ENCODE results near the gene DNAJC11.
"Not testable (repeated sequence)": the region's sequence is repeated elsewhere in the genome, so short reads cannot be mapped to it uniquely, and the experiment has no call there.

DNAJC11 gene

DNA sequence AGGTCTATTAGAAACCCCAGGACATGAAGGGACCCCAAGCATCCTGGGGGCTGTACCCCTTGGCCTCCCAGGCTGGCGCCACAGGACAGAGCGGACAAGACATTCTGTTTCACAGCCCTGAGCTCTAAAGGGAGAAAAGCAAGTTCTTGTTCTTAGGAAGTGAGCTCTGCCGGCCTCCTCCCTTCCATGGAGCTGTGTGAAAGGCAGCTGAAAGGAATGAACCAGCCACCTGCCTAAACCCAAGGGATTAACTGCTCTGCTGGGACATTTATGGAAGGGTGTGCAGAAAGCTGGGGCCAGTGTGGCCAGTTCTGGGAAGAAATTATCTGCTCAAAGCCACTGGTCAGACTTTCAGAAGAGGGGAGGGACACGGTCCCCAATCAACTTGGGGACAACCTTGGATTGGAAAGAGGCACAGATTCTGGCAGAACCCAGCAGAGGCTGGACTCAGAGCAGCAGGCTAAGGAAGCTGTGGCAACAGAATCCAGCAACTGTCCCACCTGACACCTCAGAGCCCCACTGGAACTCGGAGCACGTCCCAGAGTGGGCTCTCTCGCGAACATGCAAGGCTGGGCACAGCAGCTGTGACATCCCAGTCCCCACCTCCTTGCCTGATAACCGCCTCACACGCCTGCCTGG, 101.1 kb downstream of the DNAJC11 start:
- no peak for DNase-seq (ENCODE audit: extremely low read depth, low read depth)
- H3K4me3 ChIP-seq (replicated peaks; ENCODE audit: low read depth, low read length) = peak overlapping the region; percentile 100
- TF ChIP-seq, protein P1, sequence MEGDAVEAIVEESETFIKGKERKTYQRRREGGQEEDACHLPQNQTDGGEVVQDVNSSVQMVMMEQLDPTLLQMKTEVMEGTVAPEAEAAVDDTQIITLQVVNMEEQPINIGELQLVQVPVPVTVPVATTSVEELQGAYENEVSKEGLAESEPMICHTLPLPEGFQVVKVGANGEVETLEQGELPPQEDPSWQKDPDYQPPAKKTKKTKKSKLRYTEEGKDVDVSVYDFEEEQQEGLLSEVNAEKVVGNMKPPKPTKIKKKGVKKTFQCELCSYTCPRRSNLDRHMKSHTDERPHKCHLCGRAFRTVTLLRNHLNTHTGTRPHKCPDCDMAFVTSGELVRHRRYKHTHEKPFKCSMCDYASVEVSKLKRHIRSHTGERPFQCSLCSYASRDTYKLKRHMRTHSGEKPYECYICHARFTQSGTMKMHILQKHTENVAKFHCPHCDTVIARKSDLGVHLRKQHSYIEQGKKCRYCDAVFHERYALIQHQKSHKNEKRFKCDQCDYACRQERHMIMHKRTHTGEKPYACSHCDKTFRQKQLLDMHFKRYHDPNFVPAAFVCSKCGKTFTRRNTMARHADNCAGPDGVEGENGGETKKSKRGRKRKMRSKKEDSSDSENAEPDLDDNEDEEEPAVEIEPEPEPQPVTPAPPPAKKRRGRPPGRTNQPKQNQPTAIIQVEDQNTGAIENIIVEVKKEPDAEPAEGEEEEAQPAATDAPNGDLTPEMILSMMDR (IDR thresholded peaks at IDR 0.05; ENCODE audit: low read depth, low read length, missing control alignments) = no peak

DNA sequence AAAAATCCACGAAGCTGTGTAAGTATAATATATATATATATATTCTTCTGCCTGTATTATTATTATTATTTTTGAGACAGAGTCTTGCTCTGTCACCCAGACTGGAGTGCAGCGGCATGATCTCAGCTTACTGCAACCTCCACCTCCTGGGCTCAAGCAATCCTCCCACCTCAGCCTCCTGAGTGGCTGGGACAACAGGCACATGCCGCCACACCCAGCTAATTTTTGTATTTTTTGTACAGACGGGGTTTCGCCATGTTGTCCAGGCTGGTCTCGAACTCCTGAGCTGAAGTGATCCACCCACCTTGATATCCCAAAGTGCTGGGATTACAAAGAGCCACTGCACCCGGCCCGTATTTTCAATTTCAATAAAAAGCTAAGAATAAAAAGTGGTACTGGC, 101.6 kb downstream of the DNAJC11 start:
- not testable (repeated sequence) for DNase-seq (ENCODE audit: extremely low read depth, low read depth)
- H3K4me3 ChIP-seq (replicated peaks; ENCODE audit: low read depth, low read length) = peak overlapping the region; percentile 100

DNA sequence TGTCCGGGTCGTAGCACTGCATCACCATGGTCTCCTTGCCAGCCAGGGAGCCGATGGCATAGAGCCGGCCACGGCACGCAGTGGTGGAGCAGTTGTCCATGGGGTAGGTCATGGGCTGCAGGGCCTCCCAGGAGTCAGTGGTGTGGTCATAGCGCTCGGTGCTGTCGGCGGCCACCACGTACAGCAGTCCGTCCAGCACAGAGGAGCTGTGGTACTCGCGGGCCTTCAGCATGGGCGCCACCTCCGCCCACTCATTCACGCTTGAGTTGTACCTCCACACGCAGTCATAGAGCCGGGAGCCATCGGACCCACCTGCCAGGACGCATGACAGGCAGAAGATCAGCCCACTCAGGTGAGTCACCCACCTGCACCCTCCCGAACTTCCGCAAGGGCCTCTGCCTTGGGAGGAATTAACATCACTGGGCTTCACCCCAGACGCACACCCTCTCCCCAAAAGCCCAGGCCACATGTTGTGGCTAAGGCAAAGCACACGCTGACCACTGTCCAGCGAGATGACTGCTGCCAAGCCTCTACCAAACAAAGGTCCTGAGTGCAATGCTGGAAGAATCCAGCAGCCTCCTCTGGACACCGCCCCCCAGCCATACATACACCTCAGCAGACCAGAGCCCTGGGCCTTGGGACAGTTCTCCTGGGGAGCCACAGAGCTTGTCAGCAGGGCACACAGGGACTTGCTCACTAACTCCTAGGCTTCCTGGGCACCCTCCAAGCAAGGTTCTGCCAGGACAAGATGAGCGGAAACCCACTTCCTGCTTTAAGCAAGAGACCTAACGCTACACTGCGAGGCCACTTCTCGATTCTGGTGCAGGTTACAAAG, 102.3 kb downstream of the DNAJC11 start:
- TF ChIP-seq, protein P1 (IDR thresholded peaks at IDR 0.05; ENCODE audit: low read depth, low read length, missing control alignments) = no peak
- H3K4me3 ChIP-seq (replicated peaks; ENCODE audit: low read depth, low read length) = peak overlapping the region; percentile 100
- no peak for DNase-seq (ENCODE audit: extremely low read depth, low read depth)

DNA sequence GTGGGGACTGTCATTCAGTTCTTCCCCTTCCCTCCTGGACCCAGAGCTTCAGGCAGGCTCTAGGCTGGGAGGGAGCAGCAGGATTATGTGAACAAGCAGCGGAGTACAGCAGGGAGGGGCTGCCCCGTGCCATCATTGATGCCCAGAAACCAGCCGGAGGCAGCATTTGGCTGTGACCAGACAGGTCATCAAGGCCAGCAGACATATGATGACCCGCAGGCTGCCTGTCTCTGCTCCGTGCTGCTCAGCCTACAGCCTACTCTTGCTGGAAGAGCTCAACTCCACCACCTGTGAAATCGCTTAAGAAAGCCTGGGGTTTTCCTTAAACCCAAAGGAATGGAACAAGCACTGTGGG, 103.9 kb downstream of the DNAJC11 start:
- DNase-seq (ENCODE audit: extremely low read depth, low read depth) = no peak
- TF ChIP-seq, protein P1 (IDR thresholded peaks at IDR 0.05; ENCODE audit: low read depth, low read length, missing control alignments) = no peak
- H3K4me3 ChIP-seq (replicated peaks; ENCODE audit: low read depth, low read length) = no peak overlapping the region

DNA sequence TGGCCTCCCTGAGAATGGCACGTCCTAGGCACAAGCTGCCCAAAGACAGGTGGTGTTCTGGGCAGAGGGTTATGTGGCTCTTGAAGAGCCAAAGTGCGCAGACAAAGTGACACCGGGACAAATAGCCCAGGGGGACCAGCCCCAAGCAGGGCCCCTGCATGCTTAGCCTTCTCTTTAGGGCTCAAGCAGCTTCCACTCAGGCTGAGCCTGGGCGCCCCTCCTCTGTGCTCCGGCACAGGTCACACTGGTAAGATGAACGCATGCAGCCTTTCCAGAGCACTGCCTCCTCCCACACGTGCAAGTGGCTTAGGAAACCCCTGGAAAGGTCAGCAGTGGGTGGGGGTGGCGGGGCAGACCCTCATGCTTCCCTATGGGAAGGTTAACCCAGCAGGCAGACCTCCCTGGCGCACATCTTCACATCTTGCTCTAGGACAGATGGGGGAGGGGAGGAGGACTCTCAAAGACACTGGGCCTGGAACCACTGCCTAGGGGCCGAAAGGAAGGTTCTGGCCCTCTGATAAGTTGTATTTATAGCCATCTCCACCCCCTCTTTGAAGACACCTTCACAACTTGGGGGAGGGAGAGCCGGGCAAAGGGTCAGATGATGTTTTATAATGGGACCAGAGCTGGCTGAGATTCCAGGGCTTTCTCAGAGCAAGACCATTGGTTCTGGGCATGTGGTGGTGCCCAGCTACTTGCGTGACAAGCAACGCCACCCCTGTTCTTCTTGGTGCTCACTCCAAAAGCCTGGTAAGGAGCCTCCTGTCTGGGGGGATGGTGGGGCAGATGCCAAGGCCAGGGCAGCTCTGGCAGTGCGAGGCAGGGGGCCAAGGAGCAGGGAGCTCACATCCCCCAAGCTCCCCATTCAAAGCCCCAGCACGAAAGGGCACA, 104.5 kb downstream of the DNAJC11 start:
- DNase-seq (ENCODE audit: extremely low read depth, low read depth) = no peak
- no peak overlapping the region; the same call in 1 of the 2 replicates for H3K4me3 ChIP-seq (replicated peaks; ENCODE audit: low read depth, low read length)
- TF ChIP-seq, protein P1 (IDR thresholded peaks at IDR 0.05; ENCODE audit: low read depth, low read length, missing control alignments) = no peak

DNA sequence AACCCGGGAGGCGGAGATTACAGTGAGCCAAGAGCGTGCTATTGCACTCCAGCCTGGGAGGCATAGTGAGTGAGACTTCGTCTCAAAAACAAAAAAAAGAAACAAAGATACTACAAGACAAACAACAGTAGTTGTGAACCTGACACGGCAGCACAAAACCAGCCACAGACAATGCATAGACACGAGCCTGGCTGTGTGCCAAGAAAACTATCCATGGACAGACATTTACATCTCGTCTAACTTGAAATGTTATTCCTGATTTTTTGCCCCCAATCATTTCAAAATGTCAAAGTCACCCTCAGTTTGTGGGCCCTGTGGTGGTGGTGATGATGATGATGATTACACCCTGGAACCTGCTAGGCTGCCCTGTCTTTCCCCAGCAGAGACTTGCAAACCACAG, 105.3 kb downstream of the DNAJC11 start:
- TF ChIP-seq, protein P1 (IDR thresholded peaks at IDR 0.05; ENCODE audit: low read depth, low read length, missing control alignments) = no peak
- no peak for DNase-seq (ENCODE audit: extremely low read depth, low read depth)
- H3K4me3 ChIP-seq (replicated peaks; ENCODE audit: low read depth, low read length) = no peak overlapping the region
